GM18870 (cell line): ENCODE results near the gene UBE2M.

ENCODE experiments used
- ATAC-seq: cut with Tn5 transposase; IDR thresholded peaks from one replicate; pipeline ENCODE4 v1.9.1; 2021; ENCODE audit warnings: moderate library complexity; ENCODE audit not compliant: unreplicated experiment

Gene UBE2M

GRCh38 chr19:58555920-58556621 is 2.3 kb downstream of the UBE2M start:
- no peak for ATAC-seq

- ATAC-seq: no peak
Measured at GRCh38 chr19:58555369-58555885, 3.0 kb downstream of the UBE2M start.

- ATAC-seq: peak; percentile 23
Measured at GRCh38 chr19:58554494-58555368, 3.7 kb downstream of the UBE2M start, which contains the start of gene CHMP2A. CHMP2A (minus strand) TSS chr19:58555105; CDS start chr19:58554212, 893 bp downstream.

GRCh38 chr19:58553799-58554493 is 4.5 kb downstream of the UBE2M start:
- ATAC-seq: no peak

GRCh38 chr19:58552655-58553054 is 5.8 kb downstream of the UBE2M start:
- ATAC-seq: no peak

DNA sequence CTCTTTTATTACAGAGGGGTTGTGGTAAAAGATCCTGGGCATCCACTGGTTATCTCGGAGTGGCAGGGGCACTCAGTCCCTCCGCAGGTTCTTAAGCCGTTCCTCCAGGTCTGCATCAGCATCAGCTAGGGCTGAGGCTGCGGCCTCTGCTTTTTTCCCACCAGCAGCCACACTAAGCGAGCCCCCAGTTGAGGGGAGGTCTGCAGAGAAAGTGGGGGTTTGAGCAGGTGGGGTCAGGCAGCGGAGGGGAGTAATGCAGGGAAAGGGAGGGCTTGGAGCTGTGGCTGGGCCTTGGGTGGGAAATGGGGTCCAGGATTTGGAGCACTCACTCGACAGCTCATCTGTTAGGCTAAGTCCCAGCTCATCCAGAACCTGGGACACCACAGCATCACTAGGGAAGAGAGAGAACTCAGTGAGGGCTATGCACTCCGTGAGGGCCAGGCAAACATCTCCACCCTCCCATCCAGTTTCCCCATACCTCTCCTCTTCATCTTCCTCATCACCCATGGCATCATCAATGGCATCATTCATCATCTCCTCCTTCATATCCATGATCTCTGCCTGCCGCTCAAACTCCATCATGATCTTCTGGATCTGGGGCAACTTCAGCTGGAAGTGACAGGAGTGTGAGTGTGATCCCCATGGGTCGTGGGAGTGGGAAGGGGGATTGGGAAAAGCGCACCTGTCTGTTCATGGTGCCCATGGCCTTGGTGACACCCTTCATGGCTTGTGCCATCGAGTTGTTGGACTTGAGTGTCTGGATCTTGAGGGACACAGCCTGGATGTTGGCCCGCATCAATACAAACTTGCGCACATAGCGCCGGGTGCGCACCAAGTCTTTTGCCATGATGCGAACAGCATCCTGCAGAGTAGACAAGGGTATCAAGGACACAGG is 6.6 kb downstream of the UBE2M start:
- no peak for ATAC-seq

DNA sequence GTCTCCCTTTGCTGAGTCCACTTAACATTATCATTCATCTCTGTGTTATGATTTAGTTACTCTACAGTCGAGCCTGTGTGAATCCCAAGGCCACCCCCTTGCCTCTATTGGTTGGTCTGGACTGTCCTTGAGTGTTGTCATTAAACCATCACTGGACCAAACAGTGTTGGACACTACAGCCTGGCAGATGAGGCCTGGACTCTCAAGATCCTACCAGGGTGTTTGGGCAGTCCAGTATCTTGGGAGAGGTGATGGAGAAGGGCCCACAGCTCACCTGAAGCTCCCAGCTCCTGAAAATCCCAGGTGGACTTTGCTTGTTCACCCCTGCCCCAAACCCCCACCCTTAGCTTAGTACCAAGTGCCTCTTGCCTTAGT is 7.3 kb downstream of the UBE2M start:
- no peak for ATAC-seq

GRCh38 chr19:58550362-58551122 is 7.9 kb downstream of the UBE2M start:
- no peak for ATAC-seq

- no peak for ATAC-seq
Measured at GRCh38 chr19:58549664-58550361, 8.6 kb downstream of the UBE2M start.

- ATAC-seq: no peak
Measured at GRCh38 chr19:58548859-58549663, 9.3 kb downstream of the UBE2M start.

GRCh38 chr19:58547323-58548312 is 10.8 kb downstream of the UBE2M start:
- no peak for ATAC-seq

DNA sequence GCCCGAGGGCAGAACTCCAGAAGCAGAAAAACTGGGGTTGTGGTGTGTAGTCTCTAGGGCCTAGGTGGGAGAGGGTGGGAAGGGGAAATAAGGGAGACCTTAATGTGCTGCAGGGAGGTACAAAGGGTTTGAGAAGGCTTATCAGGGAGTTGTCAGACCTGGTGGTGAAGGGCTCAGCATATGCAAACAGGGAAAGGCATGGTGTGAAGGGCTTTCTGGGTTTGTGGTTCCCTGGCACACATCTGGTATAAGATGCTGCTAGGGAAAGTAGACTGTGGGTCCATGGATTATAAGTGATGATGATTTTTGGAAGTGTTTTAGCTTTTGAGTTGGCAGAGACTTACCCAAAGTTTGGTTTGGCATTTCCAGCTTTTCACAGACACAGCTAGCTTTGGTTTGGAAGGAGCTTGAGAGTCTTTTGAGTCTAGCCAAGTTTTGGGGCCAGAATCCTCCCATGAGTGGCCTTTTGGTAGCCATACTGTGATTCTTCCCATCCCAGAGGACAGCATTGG is 12.3 kb downstream of the UBE2M start:
- no peak for ATAC-seq

- no peak for ATAC-seq
Measured at GRCh38 chr19:58545286-58546018, 13.0 kb downstream of the UBE2M start.

DNA sequence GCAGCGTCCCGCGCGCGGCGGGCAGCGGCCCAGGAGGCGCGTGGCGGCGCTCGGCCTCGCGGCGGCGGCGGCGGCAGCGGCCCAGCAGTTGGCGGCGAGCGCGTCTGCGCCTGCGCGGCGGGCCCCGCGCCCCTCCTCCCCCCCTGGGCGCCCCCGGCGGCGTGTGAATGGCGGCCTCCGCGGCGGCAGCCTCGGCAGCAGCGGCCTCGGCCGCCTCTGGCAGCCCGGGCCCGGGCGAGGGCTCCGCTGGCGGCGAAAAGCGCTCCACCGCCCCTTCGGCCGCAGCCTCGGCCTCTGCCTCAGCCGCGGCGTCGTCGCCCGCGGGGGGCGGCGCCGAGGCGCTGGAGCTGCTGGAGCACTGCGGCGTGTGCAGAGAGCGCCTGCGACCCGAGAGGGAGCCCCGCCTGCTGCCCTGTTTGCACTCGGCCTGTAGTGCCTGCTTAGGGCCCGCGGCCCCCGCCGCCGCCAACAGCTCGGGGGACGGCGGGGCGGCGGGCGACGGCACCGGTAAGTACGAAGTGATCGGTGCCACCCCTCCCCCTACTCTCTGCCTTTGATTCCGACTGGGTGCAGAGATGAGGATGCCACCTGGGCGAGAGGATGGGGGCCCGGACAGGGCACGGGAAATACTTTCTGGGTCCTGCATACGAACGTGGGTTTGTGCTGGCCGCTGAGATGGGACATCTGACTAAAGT is 13.7 kb downstream of the UBE2M start:
- peak; percentile 29 for ATAC-seq

DNA sequence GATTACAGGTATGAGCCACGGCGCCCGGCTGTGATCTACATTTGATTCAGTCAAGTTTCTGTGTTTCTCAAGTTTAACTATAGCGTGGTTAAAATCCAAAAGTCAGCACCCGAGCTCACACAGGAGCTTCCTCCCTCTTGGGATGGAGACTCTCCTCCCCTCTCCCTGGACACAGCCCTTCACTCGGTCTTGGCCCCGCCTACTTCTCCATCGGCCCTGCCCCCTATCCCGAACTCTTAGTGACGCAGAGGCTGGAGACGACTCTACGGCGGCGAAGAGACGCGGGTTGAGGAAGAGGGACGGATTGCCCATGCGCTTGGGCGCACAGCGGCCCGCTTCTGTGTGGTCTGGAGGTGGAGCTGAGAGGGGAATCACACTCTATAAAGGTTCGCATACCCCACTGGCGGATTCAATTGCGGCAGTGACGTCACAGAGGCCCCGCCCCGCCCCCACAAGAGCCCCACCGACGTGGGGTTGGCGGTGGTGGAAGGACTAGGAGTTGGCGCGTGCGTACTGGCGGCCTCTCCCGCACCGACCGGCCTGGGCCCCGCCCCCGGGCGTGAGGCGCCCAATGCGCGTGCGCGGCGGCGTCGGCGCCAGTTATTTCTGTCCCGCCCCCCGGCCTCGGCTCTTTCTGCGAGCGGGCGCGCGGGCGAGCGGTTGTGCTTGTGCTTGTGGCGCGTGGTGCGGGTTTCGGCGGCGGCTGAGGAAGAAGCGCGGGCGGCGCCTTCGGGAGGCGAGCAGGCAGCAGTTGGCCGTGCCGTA is 14.4 kb downstream of the UBE2M start, which contains the start of gene TRIM28:
Gene TRIM28 (plus strand): TSS at position 239 of the 765 bp plus-strand sequence. CDS start 694 bp downstream, outside the sequence.
- peak; percentile 87 for ATAC-seq
